DOHH2 (cell line): ENCODE data around the gene GLB1L.

Experiments
- H3F3A ChIP-seq: fragments of 200-600 bp; sonication (generic), shearing (Covaris generic); 2 replicates; pipeline ENCODE4 v1.6.0; 2016; ENCODE audit warnings: antibody characterized with exemption, mild to moderate bottlenecking; ENCODE audit not compliant: control insufficient read depth, insufficient read depth
- H3K27ac ChIP-seq: fragments of 200-600 bp; sonication (generic); 2 replicates; pipeline ENCODE4 v1.5.1; 2014; ENCODE audit warnings: low read depth, mild to moderate bottlenecking, low read length, moderate library complexity
- H3K27me3 ChIP-seq: fragments of 200-600 bp; sonication (generic); 2 replicates; pipeline ENCODE4 v1.6.1; 2014; ENCODE audit warnings: mild to moderate bottlenecking, low read length, mixed read lengths; ENCODE audit not compliant: control insufficient read depth
- H3K36me3 ChIP-seq: fragments of 200-600 bp; sonication (generic); 2 replicates; pipeline ENCODE4 v1.6.1; 2014; ENCODE audit warnings: mild to moderate bottlenecking, low read length, moderate library complexity, mixed read lengths; ENCODE audit not compliant: control insufficient read depth
- H3K4me1 ChIP-seq: fragments of 200-600 bp; sonication (generic); 2 replicates; pipeline ENCODE4 v1.6.1; 2014; ENCODE audit warnings: mild to moderate bottlenecking, low read length, mixed read lengths; ENCODE audit not compliant: control insufficient read depth
- H3K4me2 ChIP-seq: fragments of 200-600 bp; sonication (generic); 2 replicates; pipeline ENCODE4 v1.6.0; 2014; ENCODE audit warnings: mild to moderate bottlenecking, low read length, moderate library complexity
- H3K4me3 ChIP-seq: fragments of 200-600 bp; sonication (generic); 2 replicates; pipeline ENCODE4 v1.5.1; 2014; ENCODE audit warnings: mild to moderate bottlenecking, low read length, mixed read lengths
- H3K79me2 ChIP-seq: fragments of 200-600 bp; sonication (generic); 2 replicates; pipeline ENCODE4 v1.6.1; 2014; ENCODE audit warnings: mild to moderate bottlenecking, low read length, mixed read lengths; ENCODE audit not compliant: control insufficient read depth
- H3K9me2 ChIP-seq: fragments of 200-600 bp; sonication (generic); replicated peaks from 2 replicates; pipeline ENCODE4 v1.6.1; 2014; ENCODE audit warnings: mild to moderate bottlenecking, low read length, mixed read lengths; ENCODE audit not compliant: control insufficient read depth
- H3K9me3 ChIP-seq: fragments of 200-600 bp; sonication (generic); 2 replicates; pipeline ENCODE4 v1.6.1; 2014; ENCODE audit warnings: antibody characterized with exemption, low read length, mixed read lengths; ENCODE audit not compliant: control insufficient read depth, insufficient read depth
- H4K20me1 ChIP-seq: fragments of 200-600 bp; sonication (generic); 2 replicates; pipeline ENCODE4 v1.6.0; 2014; ENCODE audit warnings: low read depth, mild to moderate bottlenecking, antibody characterized with exemption, low read length, moderate library complexity; ENCODE audit not compliant: control insufficient read depth, insufficient read depth
- CTCF ChIP-seq: fragments of 200-600 bp; sonication (generic); IDR thresholded peaks from one replicate; pipeline ENCODE4 v1.5.1; 2014; ENCODE audit warnings: antibody characterized with exemption, mild to moderate bottlenecking, low read depth, low read length; ENCODE audit not compliant: poor library complexity, severe bottlenecking
- EZH2phosphoT487 ChIP-seq: fragments of 200-600 bp; sonication (generic); IDR thresholded peaks from 2 replicates; pipeline ENCODE4 v1.6.1; 2017; ENCODE audit warnings: borderline replicate concordance, mild to moderate bottlenecking, antibody characterized with exemption, low read length, moderate library complexity, mixed read lengths

The GLB1L gene

GRCh38 chr2:219223831-219224610 lies 21.2 kb downstream of the GLB1L start:
- no peak for TF ChIP-seq CTCF
- TF ChIP-seq EZH2phosphoT487, result no peak
- H3K36me3 ChIP-seq, result peaks cover 78% of the 10 kb centered on the region

DNA sequence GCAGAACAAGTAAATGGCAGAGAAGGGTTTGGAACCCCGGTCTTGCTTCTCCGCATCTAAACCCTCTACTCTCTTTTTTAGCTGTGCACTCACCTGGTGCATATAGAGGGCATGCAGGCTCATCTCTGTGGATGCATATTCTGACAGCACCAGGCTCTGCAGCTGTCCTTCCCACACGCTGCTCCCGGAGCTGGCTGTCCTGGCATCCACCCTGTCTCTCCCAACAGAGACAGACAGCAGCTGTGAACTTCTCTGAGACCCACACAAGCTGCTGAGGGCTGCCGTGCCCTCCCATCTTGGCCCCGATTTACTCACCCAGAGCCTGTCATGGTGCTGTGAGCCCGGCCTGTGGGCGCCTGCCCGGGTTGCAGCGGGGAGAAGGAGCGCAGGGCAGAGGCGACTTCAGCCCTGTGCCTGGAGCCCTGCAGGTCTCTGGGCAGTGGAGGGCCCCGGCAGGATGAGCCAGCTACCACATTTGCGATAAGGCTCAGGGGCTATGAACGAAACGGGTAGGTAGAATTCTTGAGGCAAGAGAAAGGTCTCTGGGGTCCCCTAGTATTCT lies 23.2 kb downstream of the GLB1L start:
- Histone ChIP-seq H3K27ac (no peak overlapping the region), H3K79me2 (peaks cover 12% of the 10 kb centered on the region), H3K36me3 (peaks cover 68% of the 10 kb centered on the region)

More at GRCh38 chr2:219223831-219224610, 21.2 kb downstream of the GLB1L start:
- Histone ChIP-seq H3K4me2 (no peak overlapping the region), H3K79me2 (peaks cover 21% of the 10 kb centered on the region), H3K27me3 (no peaks in the 10 kb centered on the region), H3K4me3 (no peak overlapping the region), H3K9me3 (no peaks in the 10 kb centered on the region), H3K27ac (no peak overlapping the region), H4K20me1 (no peaks in the 10 kb centered on the region), H3F3A (no peaks in the 10 kb centered on the region), H3K4me1 (peaks cover 16% of the 10 kb centered on the region), H3K9me2 (no peaks in the 10 kb centered on the region)

DNA sequence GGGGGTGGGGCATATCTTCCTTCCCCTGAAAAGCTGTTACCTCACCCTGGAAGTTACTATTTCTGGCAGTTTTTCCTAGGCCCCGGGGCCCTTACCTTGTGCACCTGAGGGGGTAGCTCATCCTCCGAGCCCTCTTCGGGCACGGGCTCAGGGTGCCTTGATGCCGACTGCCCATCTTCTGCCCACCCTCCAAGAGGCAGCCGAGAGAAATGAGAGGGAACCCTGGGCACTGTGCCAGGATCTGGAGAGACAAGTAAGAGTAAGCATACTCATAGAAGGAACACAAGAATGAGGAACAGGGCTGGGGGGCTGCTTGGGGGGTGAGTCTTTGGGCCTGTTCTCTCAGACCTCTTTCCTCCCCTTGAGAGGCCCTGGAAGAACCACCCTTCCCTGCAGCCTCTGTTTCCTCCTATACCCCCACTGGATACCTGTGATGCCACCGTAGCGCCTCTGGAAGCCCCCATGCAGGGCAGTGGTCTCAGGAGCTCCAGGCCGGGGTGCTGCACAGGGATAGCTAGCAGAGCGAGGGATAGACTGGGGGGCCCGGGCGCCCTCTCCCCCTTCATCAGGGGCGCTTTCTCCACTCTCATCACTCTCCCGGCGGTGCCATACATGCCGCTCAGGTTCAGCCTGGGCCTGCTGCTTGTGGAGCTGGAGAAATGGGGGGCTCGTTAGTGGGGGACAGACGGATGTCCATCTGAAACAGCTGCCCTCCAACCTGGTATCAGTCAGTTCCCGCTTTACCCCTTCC lies 24.4 kb downstream of the GLB1L start:
- Histone ChIP-seq H3K4me3 (no peak overlapping the region), H3F3A (no peaks in the 10 kb centered on the region), H3K27ac (no peak overlapping the region), H3K9me2 (no peaks in the 10 kb centered on the region), H4K20me1 (no peaks in the 10 kb centered on the region), H3K36me3 (peaks cover 72% of the 10 kb centered on the region), H3K9me3 (no peaks in the 10 kb centered on the region), H3K27me3 (no peaks in the 10 kb centered on the region), H3K4me2 (no peak overlapping the region), H3K4me1 (peaks cover 21% of the 10 kb centered on the region), H3K79me2 (peaks cover 18% of the 10 kb centered on the region)
- TF ChIP-seq EZH2phosphoT487 (no peak), CTCF (no peak)

More for the DNA sequence above, 23.2 kb downstream of the GLB1L start:
- Histone ChIP-seq H3F3A (no peaks in the 10 kb centered on the region), H3K9me2 (no peaks in the 10 kb centered on the region), H3K4me3 (no peak overlapping the region), H3K27me3 (no peaks in the 10 kb centered on the region), H3K9me3 (no peaks in the 10 kb centered on the region), H3K4me2 (no peak overlapping the region), H4K20me1 (no peaks in the 10 kb centered on the region), H3K4me1 (peaks cover 21% of the 10 kb centered on the region)
- TF ChIP-seq EZH2phosphoT487 (no peak), CTCF (no peak)
